HG02759 (cell line): ENCODE measurements around the gene NFE2L1.
"Not testable (repeated sequence)": the region's sequence is repeated elsewhere in the genome, so short reads cannot be mapped to it uniquely, and the experiment has no call there.

Experiments used
- ATAC-seq: cut with Tn5 transposase; IDR thresholded peaks from one replicate; pipeline ENCODE4 v1.9.1; 2021; ENCODE audit warnings: mild to moderate bottlenecking, moderate library complexity; ENCODE audit not compliant: unreplicated experiment

NFE2L1 gene

GRCh38 chr17:48066656-48067055 lies 18.5 kb downstream of the NFE2L1 start:
- no peak for ATAC-seq

- no peak for ATAC-seq
Measured at GRCh38 chr17:48067245-48067644, 19.1 kb downstream of the NFE2L1 start.

- not testable (repeated sequence) for ATAC-seq
Measured at GRCh38 chr17:48067808-48068207, 19.6 kb downstream of the NFE2L1 start.

GRCh38 chr17:48068491-48068961 lies 20.4 kb downstream of the NFE2L1 start:
- ATAC-seq: no peak

- no peak for ATAC-seq
Measured at GRCh38 chr17:48070195-48070594, 22.0 kb downstream of the NFE2L1 start.

- no peak for ATAC-seq
Measured at GRCh38 chr17:48071654-48072053, 23.5 kb downstream of the NFE2L1 start.

- not testable (repeated sequence) for ATAC-seq
Measured at GRCh38 chr17:48072811-48073210, 24.7 kb downstream of the NFE2L1 start.

GRCh38 chr17:48073566-48074094 lies 25.5 kb downstream of the NFE2L1 start:
- ATAC-seq: not testable (repeated sequence)

GRCh38 chr17:48074322-48075081 lies 26.3 kb downstream of the NFE2L1 start:
- no peak for ATAC-seq

- ATAC-seq: not testable (repeated sequence)
Measured at GRCh38 chr17:48077152-48077551, 29.0 kb downstream of the NFE2L1 start.

GRCh38 chr17:48081858-48082257 lies 33.7 kb downstream of the NFE2L1 start:
- no peak for ATAC-seq

- ATAC-seq: no peak
Measured at GRCh38 chr17:48084932-48085331, 36.8 kb downstream of the NFE2L1 start.

GRCh38 chr17:48093341-48094045 lies 45.3 kb downstream of the NFE2L1 start:
- no peak for ATAC-seq

GRCh38 chr17:48095611-48096010 lies 47.5 kb downstream of the NFE2L1 start:
- no peak for ATAC-seq

- no peak for ATAC-seq
Measured at GRCh38 chr17:48100160-48100559, 52.0 kb downstream of the NFE2L1 start.

- no peak for ATAC-seq
Measured at GRCh38 chr17:48100591-48101011, 52.4 kb downstream of the NFE2L1 start.

GRCh38 chr17:48101012-48101720 lies 53.0 kb downstream of the NFE2L1 start, which contains the start of gene CBX1:
CBX1 (minus strand) TSS chr17:48101478; CDS start chr17:48077004, 24,474 bp downstream.
- peak; percentile 96 for ATAC-seq

GRCh38 chr17:48102043-48102750 lies 54.0 kb downstream of the NFE2L1 start:
- no peak for ATAC-seq

- ATAC-seq: no peak
Measured at GRCh38 chr17:48102798-48103715, 54.9 kb downstream of the NFE2L1 start.
